Stimulated activated CD4-positive, alpha-beta T cell treated with anti-CD3 and anti-CD28 coated beads, Interleukin-12 subunit alpha, Interleukin-12 subunit beta, amount 100 ng/mL, for 24 hours (primary cell): ENCODE results near the gene BTNL3.

ENCODE experiments used
- DNase-seq, 2 experiments: peaks; one replicate each; pipeline ENCODE4 v3.0.0-alpha.2; 2020; ENCODE audit warnings: low read depth in 2 of 2

Gene BTNL3

DNA sequence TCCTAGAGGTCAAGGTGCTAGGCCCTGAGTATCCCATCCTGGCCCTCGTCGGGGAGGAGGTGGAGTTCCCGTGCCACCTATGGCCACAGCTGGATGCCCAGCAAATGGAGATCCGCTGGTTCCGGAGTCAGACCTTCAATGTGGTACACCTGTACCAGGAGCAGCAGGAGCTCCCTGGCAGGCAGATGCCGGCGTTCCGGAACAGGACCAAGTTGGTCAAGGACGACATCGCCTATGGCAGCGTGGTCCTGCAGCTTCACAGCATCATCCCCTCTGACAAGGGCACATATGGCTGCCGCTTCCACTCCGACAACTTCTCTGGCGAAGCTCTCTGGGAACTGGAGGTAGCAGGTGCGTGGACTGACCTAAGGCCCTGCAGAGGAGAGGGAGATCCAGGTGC lies 59.3 kb downstream of the BTNL3 start:
- DNase-seq = no peak

DNA sequence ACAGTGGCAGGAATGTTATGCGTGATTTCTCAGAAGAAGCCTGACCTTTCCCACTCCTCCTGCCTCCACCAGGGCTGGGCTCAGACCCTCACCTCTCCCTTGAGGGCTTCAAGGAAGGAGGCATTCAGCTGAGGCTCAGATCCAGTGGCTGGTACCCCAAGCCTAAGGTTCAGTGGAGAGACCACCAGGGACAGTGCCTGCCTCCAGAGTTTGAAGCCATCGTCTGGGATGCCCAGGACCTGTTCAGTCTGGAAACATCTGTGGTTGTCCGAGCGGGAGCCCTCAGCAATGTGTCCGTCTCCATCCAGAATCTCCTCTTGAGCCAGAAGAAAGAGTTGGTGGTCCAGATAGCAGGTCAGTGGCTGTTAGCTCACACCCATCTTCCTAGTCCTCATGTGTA lies 61.4 kb downstream of the BTNL3 start:
- no peak for DNase-seq

DNA sequence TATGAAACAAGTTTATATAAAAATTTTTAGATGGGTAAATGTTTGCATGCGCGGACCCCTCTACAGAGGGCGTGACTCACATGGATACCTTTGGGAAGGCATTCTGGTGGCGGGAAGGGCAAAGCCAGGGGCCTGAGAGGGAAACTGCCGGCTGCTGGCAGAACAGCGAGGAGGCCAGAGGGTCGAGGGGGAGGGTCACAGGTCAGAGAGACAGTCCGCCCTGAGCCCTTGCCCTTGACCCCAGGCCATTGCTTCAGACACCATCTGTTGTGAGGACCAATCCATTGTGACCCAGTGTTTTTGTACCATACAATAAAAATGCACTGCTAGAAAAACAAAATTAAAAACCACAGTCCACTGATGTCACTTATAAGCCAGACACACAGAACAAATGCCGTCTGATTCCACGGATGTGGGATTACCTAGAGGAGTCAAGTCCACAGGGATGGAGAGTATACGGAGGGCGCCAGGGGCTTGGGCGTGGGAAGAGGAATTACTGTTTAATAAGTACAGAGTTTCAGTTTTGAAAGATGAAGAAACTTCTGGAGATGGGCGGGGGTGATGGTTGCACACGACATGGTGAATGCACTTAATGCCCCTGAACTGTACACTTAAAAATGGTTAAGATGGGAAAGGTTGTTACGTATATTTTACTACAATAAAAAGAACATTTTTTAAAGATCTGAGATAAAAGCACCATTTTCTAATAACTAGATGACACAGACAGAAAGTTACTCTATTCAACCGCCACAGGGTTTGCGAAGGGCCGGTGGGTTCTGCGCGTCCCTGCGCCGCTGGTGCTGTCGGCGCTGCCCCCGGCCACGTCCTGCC lies 63.4 kb downstream of the BTNL3 start:
- DNase-seq = no peak

DNA sequence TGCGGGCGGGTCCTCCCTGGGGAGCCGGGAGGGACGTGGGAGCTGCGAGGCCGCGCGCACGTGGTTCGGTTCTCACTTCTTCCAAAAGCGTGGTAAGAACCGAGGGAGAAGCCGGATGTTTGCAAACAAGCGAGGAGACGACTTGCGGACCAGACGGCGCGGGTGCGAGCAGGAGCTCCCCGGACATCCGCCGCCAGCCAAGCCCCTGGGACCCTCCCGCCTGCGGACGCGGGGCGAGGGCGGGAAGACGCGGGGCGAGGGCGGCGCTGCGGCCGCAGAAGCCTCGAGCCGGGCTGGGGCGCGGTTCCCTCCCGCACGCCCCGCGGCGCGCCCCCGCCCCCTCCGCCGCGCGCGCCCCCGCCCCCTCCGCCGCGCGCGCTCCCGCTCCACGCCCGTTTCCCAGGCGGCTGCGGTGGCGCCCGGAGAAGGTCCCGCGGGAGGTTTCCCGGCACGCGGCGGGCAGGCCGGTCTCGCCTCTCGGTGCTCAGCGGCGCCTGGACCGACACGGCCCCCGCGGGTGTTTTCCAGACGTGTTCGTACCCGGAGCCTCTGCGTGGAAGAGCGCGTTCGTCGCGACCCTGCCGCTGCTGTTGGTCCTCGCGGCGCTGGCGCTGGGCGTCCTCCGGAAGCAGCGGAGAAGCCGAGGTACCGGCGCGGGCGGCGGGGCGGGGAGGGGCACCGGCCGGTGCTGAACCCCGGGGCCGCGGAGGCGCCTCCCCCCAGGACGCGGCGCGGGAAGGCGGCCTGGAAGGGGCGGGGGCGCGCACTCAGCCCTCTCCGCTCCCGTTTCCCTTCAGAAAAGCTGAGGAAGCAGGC lies 64.2 kb downstream of the BTNL3 start:
- DNase-seq = no peak

DNA sequence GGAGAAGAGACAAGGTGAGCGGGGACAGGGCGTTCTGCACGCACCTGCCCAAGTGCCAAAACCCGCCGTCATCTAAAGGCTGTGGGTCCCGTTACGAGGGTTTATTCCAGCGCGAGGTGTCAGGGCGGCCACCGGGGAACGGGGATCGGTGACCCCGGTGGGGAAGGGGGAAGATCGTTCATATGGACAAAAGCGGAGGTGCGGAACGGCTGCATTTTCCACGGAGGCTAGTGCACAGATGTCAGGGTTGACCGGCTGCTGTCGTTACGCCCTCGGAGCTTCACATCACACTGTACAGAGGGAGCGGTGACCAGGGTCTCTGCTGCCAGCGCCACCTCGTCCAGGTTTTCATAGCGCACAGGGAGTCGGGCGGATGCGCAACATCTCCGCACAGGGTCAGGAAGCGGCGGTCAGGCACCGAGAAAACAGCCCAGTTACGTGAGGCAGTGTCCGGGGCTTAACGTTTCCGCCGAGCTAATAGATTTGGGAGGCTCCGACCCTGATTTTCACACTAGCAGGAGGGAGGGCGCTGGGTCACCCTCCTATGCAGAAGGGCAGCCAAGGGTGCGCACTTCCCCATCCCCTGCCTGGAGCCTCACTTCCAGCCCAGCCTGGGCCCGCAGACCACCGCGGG lies 65.0 kb downstream of the BTNL3 start:
- no peak for DNase-seq

DNA sequence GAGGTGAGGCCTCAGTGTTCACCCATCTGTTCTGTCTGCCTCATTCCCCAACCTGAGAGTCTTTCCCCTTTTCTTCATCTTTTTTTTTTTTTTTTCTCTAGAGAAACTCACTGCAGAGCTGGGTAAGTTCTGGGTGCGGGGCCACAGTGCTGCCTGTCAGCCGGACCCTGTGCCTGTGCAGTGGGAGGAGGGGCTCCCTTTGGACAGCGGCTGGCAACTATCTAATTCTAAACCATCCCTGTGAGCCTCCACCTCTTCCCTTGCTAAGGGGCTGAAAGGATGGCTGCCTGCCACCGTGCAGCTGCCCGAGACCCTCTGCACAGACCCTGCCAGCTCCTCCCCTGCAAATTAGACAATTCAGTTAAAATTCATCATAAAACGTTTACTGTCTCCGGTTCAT lies 65.5 kb downstream of the BTNL3 start:
- DNase-seq = no peak

DNA sequence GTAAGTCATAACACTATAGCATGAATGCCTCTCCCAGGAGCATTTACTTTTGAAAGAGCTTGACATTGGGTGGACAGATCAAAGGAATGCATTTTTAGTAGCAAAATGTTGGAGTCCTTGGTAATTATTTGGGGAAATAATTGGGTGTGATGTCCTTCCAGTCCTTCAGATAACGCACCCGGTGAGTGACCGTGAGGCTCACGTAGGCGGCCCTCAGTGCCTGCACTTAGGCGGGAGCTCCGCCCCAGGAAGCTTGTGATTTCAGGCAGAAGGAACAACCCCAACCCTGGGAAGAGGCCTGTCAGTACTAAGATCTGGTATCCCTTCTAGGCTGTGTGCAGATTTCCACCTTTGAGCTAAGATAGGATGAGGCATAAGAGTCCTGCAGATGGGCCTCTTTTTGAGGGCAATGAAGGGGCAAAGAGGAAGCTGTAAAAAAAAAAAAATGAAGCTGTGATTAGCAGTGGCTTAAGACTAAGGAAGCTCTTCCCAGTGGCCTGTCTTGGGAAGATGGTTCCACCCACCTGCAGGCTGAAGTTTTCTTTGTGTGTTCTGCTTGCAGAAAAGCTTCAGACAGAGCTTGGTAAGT lies 66.3 kb downstream of the BTNL3 start:
- no peak for DNase-seq
